ENCODE data around the gene DAPK1.
"Not testable (repeated sequence)": the region's sequence is repeated elsewhere in the genome, so short reads cannot be mapped to it uniquely, and the experiment has no call there.

Gene DAPK1

DNA sequence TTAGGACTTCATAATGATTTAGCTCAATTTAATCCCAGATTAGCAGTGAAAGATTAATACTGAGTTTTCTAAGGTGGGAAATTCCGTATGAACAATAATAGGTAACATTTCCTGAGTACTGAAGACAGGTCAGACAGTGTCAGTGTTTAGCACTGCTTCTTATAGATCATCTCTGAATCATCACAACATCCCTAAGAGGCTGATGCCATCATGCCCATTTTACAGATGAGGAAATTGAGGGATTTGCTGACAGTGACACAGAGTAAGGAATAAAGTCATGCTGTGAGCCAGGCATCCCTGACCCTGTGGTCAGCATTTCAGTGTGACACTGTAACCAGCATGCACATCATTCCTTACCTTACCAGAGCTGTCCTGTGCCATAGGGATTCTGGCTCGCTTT, 44.5 kb downstream of the DAPK1 start:
- DNase-seq (ENCODE audit: low read depth in 2 of 2, low spot score in 1 of 2), result no peak

DNA sequence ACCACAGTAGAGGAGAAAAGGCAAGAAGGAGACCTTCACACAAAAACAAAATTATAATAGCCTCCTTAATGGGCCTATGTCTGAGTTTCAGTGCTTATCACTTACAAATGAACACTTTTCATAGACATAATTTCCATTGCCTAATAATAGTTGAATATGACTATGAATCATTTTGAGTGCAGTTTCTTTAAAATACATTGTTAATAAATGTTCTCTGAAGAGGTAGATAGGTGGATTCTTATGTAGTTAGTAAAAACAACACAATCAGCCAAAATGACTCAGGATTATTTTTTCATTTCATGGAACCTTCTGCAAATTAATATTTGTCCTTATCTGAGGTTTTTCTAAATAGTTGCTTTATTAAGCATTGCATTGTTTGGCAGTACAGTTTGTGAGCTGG, 45.6 kb downstream of the DAPK1 start:
- no peak for DNase-seq (ENCODE audit: low read depth in 2 of 2, low spot score in 1 of 2)

DNA sequence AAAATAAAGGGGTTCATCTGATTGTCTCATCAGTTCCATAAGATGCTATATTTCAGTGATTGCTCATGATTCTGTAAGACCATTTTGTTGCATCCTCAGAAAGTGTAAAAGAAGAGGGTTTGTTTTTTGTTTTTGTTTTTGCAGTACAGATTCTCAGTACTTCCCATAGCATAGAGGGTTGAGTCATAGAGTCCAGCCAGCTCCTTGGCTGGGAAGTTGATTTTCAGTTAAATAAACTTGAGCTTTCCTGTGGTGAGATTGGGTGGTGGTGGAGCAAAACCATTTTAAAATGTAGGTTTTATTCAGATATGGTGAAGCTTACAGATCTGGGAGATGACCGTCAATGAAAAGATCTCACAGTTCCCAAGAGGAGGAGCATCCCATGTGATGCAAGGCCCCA, 48.2 kb downstream of the DAPK1 start:
- no peak for DNase-seq (ENCODE audit: low read depth in 2 of 2, low spot score in 1 of 2)

DNA sequence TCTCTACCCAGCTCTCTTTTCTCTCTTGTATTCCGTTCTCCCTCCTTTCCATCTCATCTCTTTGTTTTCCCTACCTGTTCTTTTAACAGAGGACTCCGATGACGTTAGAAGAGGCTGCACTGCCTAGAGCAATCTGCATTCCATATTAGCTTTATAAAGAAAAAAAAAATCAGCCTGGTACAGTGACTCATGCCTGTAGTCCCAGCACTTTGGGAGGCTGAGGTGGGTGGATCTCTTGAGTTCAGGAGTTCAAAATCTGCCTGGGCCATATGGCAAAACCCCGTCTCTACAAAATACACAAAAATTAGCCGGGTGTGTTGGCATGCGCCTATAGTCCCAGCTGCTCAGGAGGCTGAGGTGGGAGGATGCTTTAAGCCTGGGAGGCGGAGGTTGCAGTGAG, 49.0 kb downstream of the DAPK1 start:
- DNase-seq (ENCODE audit: low read depth in 2 of 2, low spot score in 1 of 2), result no peak

DNA sequence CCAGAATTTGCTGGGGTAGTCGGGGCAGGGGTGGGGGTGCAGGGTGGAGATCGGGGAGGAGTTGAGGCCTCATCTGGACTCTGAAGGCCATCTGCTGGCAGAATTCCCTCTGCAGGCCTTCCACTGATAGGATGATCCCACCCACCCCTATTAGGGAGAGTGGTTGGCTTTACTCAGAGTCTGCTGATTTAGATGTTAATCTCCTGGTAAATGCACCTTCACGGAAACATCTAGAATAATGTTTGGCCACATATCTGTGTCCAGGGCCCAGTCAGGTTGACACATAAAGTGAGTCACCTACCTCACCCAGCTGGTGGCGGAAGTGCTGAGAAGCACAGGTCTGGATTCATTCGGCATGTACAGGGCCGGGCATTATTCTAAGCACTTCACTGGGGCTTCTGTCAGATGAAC, 50.0 kb downstream of the DAPK1 start:
- no peak for DNase-seq (ENCODE audit: low read depth in 2 of 2, low spot score in 1 of 2)

DNA sequence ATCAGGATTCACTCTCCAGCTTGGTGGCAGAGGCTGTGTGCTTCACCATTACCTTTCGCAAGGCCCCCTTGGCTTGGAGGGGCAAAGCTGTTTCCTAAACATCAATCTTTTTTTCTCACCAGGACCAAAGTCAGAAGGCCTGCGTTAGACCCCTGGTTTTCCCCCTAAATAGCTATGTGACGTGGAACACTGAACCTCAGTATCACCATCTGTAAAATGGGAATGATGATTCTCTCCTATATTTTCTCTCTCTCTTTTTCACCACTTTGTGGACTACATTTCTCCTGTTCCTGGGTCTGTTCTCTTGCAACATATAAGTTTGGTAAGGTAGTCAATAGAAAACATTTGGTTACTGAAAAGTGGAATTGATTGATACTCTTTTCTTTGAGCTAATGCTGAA, 50.5 kb downstream of the DAPK1 start:
- no peak for DNase-seq (ENCODE audit: low read depth in 2 of 2, low spot score in 1 of 2)

DNA sequence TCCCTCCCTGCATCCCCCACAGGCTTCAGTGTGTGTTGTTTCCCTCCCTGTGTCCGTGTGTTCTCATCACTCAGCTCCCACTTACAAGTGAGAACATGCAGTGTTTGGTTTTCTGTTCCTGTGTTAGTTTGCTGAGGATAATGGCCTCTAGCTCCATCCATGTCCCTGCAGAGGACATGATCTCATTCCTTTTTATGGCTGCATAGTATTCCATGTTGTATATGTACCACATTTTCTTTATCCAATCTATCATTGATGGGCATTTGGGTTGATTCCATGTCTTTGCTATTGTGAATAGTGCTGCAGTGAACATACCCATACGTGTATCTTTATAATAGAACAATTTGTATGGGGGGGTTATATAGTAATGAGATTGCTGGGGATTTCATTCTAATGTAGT, 51.4 kb downstream of the DAPK1 start:
- not testable (repeated sequence) for DNase-seq (ENCODE audit: low read depth in 2 of 2, low spot score in 1 of 2)

DNA sequence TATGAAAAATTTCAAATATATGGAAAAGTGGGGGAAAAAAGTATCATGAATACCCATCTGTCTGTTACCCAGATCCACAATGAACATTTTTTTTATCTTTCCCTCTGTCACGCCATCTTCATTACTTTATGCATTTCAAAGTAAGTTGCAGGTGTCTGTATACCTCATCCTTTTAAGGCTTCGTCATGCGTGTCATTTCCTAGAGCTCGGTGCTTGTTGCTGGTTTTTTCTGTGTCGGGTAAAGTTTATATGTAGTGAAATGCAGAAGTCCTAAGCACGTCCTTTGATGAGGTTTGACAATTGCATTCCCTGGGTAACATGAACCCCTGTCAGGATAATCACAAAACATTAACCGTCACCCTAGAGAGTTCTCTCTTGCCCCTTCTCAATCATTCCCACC, 52.1 kb downstream of the DAPK1 start:
- no peak for DNase-seq (ENCODE audit: low read depth in 2 of 2, low spot score in 1 of 2)

DNA sequence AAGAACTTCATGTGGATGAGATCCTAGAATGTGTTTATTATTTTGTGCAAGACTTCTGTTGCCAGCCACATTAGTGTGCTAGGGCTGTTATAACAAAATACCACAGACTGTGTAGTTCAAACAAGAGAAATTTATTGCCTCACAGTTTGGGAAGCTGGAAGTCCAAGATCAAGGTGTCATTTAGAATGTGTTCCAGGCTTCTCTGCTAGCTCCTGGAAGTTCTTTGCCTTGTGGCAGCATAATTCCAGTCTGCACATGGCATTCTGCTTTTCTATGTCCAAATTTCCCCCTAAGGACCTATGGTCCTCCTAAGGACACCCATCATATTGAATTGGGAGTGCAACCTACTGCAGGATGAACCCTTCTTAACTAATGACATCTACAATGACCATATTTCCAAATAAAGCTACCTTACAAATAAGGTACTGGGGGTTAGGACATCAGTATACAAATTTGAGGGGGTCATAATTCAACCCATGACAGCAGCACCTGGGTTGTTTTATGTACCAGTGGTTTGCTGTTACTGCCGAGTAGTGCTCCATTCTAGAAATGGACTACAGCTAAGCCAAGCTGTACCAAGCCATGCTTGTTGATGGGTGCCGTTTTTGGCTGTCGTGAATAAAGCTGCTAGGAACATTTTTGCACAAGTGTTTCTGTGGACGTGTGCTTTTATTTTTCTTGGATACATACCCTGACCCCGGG, 52.7 kb downstream of the DAPK1 start:
- no peak for DNase-seq (ENCODE audit: low read depth in 2 of 2, low spot score in 1 of 2)

DNA sequence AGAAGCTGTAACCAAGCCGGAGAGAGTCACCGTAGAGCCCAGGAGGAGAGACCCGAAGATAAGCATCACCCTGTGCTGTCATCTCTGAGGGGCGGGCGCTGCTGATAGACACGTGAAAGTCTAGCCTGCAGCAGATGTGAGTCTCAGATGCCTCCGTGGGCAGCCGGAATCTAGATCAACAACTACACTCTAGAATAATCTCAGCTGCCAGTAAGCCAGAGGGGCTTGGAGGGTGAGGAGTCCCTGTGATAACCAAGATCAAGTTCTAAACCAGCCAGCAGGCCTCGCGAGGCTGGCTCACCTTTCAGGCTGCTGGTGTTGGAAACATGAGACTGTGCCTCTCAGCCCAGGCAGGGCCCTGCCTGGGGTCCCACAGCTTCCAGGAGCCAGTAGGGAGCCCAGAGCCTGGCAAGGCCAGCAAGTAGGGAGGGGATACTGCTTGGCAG, 54.1 kb downstream of the DAPK1 start:
- no peak for DNase-seq (ENCODE audit: low read depth in 2 of 2, low spot score in 1 of 2)

DNA sequence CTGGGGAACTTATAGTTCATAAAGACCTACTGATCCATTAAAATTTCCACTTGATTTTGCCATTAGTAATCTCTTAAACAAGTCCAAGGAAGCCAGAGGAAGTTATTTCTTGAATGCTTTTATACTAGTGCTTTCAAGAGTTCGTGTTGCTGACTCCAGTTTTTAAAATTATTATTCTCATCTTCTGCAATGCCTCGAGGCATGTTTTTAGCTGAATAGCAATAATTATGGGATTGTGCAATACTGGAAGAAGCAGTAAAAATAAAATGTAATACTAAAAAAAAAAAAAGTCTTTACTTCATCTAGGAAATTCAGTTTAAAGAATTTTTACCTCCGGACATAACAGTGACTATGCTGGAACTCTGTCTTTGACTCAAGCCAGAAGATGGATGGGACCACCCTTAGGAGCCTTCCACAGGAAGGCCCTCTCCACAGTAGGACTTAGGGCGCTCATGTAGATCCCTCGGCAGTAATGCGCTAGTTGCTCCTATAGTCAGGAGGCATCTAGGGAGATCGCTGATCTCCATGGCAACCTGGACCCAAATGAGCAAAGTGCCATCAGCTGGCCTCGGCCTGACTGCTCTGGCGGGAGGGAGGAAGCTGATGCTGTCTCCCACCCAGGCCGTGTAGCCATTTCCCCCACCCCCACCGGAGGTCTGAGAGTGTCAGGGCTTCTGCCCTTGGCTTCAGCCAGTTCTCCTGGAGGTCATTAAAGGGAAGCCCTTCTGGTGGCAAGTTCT, 56.7 kb downstream of the DAPK1 start:
- DNase-seq (ENCODE audit: low read depth in 2 of 2, low spot score in 1 of 2), result no peak

DNA sequence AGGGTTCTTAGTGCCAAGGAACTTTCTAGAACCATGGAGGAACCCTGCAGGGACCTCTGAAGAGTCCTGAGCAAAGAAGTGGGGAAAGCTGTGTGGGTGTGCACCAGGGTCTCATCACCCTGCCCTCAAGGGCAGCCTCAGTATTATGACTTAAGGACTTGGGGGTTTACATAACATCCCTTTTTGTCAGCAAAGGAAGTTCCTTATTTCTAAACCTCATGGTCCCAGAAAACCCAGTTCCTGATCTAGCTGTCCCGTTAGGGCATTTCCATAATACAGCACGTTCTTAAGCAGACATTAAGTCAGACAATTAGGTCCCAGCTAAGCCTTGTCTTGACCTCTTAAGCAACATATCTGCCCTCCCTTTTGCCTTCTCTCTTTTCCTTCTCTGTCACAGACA, 57.3 kb downstream of the DAPK1 start:
- DNase-seq (ENCODE audit: low read depth in 2 of 2, low spot score in 1 of 2), result no peak

DNA sequence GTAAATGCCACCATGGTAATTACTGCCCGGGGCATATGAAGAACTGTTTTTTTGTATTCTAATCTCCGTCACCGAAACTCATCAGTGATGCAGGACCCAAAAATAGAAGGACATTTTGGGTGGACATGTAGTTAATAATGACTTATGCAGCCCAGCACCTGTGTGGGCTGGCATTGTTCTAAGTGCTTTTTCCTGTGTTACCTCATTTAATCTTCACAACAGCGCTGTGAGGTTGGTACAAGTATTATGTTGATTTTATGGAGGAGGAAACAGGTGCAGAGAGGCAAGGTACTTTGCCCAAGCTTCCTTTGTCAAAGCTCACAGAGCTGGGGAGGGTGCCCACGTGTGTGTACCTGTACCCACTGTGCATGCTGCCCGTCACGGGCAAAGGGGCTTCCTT, 58.4 kb downstream of the DAPK1 start:
- DNase-seq (ENCODE audit: low read depth in 2 of 2, low spot score in 1 of 2), result no peak

DNA sequence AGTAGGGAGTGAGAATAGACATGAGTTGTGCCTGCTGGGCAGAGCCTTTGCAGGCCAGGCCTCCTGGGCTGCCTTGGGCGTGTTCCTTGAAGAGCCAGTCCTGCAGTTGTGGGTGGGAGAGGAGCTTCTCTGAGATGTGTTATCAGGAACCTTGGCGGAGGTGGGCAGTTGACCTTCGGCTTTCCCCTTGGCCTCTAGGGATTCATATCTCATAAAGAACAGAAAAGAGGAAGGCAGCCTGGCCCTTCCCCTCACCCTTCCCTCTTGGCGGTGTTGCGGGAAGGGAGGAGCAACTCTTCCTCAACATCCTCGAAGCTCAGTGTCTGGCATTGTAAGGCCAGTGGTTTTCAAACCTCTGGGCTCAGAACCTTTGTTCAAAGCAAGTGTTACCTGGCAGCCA, 59.2 kb downstream of the DAPK1 start:
- DNase-seq (ENCODE audit: low read depth in 2 of 2, low spot score in 1 of 2), result no peak

DNA sequence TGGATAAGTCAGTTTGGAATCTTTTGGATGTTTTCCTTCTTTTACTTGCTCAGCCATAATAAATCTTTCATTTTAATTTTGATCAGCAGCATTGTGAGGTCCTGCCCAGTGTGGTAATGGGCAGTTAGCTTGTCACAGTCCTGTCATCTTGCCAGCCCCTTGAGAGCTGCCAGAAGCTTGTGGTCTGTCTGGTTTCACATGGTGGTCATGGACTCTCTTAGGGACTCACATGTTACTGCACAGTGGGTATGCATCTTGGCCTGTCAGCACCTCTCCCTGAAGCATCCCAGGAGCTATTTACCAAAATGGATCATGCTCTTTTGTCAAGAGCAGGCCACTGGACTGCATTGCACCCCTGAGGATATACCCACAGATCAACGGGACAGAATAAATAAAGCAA, 60.3 kb downstream of the DAPK1 start:
- DNase-seq (ENCODE audit: low read depth in 2 of 2, low spot score in 1 of 2), result no peak

DNA sequence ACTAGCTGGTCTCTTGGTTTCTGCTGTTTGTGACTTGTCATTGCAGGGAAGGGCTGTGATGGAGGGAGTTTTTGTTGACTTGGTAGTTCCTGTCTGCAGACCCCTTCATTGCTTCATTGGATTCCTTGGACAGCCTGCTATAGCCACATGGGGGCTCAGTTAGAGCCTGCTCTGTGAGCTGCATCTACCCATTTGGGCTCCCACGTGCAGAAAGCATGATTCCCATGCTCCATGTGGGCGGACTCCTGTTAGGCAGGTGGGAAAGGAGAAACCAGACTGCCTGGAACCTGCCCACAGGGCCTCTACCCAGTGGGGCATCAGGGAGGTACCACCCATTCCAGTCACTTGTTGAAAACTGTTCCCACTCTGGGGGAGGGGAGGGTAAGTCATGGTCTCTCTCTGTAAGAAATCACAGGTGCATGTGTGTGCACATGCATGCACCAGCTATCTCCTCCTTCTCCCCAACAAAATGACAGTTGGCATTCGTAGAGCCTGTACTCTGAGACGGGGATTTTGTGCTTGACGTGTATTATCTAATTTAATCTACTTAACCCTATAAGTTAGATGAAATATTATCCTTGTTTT, 61.0 kb downstream of the DAPK1 start:
- DNase-seq (ENCODE audit: low read depth in 2 of 2, low spot score in 1 of 2), result no peak

DNA sequence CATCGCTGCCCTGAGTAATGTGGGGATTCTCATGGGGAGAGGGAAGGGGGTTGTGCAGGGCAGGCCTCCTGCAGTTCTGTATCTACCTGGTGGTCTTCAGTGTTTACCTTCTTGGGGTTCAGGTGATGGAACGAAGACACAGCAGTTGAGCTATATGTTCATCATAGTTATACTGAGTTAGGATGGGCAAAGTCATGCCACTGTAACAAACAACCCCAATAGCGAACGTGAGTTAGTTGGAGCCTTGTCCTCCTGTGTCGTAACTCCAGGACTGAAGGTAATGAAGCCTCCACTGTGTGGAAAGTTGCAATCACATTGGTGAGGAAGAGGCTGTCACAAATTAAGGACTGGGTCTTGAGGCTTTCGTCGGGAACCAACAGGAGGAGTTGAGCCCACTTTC, 64.4 kb downstream of the DAPK1 start:
- DNase-seq (ENCODE audit: low read depth in 2 of 2, low spot score in 1 of 2), result no peak

DNA sequence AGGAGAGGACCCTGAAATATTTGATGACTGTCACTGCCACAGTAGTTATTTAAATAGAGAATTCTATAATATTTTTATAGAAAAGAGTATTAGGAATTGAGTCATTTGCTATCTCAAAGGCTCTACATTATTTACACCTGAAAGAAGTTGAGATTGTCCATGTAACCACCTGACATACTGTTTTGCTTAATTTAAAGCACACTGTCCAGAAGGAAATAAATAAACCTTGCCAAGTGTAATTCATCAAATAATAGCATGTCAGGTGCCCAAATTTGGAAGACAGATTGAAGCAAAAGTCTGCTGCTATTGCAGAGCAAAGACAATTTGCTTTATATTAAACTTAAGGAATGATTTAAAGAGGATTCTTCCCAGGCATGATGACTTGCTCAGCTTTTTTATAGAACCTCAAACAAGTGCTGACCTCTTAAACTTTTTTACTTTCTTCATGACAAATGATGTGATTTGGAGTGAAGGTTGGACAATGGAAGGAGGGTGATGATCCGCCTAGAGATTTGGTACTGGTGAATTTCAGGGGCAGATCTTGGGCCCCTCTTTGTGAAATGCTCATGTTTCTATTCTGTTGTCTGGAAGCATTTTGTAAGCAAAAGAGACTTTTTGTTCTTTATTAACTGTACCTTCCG, 65.0 kb downstream of the DAPK1 start:
- no peak for DNase-seq (ENCODE audit: low read depth in 2 of 2, low spot score in 1 of 2)

DNA sequence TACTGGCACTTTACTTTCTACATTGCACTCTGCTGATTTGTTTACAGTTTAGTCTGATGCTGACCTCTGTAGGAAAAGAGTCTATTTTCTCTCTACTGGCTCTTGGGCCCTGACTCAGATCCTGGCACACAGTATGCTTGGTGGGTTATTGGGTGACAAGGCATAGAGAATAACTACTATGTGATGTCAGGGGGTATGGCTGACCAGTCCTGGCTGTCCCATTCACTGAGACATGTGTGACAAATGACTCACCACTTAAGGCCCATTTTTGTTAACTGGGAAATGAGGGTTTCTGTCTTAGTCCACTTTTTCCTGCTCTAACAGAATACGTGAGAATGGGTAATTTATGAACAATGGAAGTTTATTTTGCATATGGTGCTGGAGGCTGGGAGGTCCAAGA, 66.4 kb downstream of the DAPK1 start:
- no peak for DNase-seq (ENCODE audit: low read depth in 2 of 2, low spot score in 1 of 2)

DNA sequence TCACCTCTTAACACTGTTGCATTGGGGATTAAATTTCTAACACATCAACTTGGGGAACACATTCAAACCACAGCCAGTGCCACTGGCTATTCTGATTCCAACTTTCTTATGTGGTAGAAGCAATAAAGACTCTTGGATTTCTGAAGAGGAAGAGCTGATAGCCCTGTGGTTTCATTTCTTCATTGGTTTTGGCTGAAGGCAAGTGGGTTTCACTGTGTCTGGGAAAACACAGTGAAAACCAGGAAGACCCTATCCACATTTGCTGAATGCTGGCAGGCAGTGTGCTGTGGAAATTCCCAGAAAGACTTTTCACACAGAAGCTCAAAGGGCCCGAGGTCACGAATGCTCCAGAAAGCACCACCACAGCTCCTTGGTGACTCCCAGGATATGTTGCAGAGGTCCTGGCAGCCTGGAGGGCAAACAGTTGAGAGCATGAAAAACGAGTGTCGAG, 67.1 kb downstream of the DAPK1 start:
- no peak for DNase-seq (ENCODE audit: low read depth in 2 of 2, low spot score in 1 of 2)

DNA sequence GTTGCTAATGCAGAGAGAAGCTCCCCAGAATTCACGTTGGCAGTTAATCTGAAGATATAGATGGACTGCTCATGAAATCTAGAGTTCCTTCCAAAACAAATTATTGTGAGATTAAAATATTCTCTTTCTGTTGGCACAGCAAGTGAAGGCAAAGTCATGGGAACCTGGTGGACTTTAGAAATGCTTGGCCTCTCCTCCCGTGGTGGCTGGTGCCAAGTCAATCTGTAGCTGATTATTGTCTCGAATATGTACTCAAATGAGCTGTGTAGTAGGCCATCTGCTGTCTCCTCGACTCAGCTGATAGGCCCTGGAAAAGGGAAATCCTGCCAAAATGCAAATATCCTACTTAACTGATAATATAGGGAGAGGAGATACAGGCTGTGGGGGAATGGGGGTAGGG, 69.3 kb downstream of the DAPK1 start:
- DNase-seq (ENCODE audit: low read depth in 2 of 2, low spot score in 1 of 2), result no peak

DNA sequence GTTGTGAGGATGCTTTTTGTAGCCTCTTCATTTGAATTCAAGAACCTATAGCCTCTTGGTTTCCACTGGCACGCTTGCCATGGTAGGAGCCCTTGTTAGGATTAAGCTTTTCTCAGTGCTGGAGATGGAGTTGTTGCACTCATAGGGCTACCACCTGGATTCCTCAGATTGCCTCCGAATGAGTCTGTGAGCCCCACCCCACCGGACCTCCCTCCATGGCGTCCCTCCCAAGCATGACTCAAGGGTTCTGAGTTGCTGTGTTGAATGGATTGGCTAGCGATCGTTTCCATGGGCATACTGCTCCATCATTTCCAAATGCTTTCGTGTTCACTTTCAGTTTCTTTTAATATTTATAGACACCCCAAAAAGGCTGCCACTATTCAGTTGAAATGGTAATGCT, 69.9 kb downstream of the DAPK1 start:
- DNase-seq (ENCODE audit: low read depth in 2 of 2, low spot score in 1 of 2), result no peak
